Nephron (organoid): ENCODE measurements around the gene HOXA4.
A peak's percentile ranks its signal among the peaks of the same experiment; 100 is the strongest.

ENCODE experiments used
- H3K27ac Mint-ChIP-seq, 3 experiments: 2 replicates each; pipeline ENCODE4 v1.8.0; 2020; ENCODE audit warnings: mixed read lengths in 3 of 3, mild to moderate bottlenecking in 2 of 3, moderate library complexity in 1 of 3
- H3K27me3 Mint-ChIP-seq: 2 replicates; pipeline ENCODE4 v1.8.0; 2021; ENCODE audit warnings: low read depth, mild to moderate bottlenecking, moderate library complexity, mixed read lengths
- H3K36me3 Mint-ChIP-seq: 2 replicates; pipeline ENCODE4 v1.8.0; 2020; ENCODE audit warnings: low read depth, mixed read lengths
- H3K4me1 Mint-ChIP-seq: 2 replicates; pipeline ENCODE4 v1.8.0; 2020; ENCODE audit warnings: mixed read lengths
- H3K4me3 Mint-ChIP-seq, 3 experiments: 2 replicates each; pipeline ENCODE4 v1.8.0; 2020; ENCODE audit warnings: mild to moderate bottlenecking in 3 of 3, mixed read lengths in 3 of 3, moderate library complexity in 2 of 3
- H3K9me3 Mint-ChIP-seq: 2 replicates; pipeline ENCODE4 v1.8.0; 2020; ENCODE audit warnings: mixed read lengths
- CTCF ChIP-seq, 3 experiments: fragments of 200-600 bp; sonication (generic); IDR thresholded peaks; one replicate each; pipeline ENCODE4 v1.5.0; 2021; ENCODE audit warnings: antibody characterized with exemption in 3 of 3; ENCODE audit not compliant: unreplicated experiment in 3 of 3

Gene HOXA4

DNA sequence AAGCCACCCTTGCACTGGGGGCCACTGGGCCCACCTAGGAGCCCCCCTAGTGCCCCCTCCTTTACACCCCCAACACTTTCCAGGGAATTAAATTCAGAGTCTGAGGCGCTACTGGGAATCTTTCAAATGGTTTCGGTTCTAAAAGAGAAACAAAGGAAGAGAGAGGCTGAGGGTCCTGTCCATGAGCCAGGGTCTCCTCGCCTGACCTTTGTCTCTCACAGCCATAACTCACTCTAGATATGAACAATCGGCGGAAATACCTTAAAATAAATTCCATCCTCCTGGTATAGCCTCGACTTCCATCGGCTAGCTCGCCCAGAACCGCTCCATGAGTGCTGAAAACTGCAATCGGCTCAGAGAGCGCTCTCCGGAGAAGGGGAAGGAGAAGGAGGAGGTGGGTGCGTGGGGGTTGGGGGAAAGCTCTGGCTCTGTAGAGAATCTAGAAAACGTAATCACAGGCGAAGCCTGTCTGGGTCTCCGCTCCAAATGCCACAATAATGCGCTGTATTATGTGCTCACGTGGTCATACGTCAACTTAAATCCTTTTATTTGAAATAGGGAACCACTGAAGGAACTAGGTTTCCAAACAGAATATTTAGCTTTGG is 12.6 kb downstream of the HOXA4 start:
- TF ChIP-seq CTCF (IDR thresholded peaks at IDR 0.05; ENCODE audit: unreplicated experiment in 3 of 3), result no peak
- no peaks in the 10 kb centered on the region for H3K9me3 Mint-ChIP-seq
- H3K27ac Mint-ChIP-seq, result peak overlapping the region; percentile 98 to 100 (median 99)
- peaks cover 11% of the 10 kb centered on the region for H3K27me3 Mint-ChIP-seq
- peaks cover 71% of the 10 kb centered on the region for H3K36me3 Mint-ChIP-seq
- peaks cover 72% of the 10 kb centered on the region for H3K4me1 Mint-ChIP-seq
- peak overlapping the region; percentile 90 to 93 (median 91) for H3K4me3 Mint-ChIP-seq

DNA sequence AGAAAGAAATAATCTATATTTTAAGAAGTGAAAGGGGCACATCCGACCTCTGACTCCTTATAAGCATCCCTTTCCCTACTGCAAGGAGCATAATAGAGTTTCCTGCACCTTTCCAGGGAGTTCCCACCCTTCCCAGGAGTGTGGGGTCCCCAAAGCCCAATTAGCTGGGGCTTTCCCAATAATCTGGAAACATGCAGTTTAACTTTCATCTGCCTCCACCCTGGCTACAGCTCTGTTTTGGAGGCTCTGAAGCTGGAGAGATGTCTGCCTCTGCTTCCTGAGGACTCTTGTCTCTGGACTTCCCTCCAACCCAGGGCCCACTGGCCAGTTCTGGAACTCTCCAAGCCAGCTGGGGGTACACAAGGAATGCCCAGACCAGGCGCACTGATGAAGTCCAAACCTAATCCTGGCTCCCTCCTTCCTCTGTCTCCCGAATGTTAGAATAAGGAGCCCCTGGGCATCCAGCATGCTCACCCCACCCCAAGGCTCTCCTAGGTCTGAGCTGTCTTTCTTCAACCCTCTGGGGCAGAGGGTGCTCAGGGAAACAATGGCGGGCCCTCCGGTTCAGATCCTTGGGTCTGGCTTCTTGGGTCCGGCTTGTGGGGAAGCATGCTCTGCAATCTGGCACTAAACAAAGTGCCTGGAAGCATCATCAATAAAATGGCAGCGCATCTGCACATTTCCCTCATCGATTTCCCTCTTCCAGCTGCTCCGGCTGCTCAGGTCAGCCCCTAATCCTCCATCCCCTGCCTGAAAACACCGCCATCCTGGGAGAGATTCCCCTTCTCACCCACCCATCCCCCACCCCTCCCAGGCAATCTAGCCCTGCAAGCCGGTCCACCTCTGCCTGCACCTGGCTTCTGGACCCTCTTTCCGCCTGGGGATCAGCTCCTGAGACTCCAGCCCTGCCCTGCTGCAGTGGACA is 13.3 kb downstream of the HOXA4 start:
- H3K9me3 Mint-ChIP-seq, result no peaks in the 10 kb centered on the region
- peak overlapping the region; percentile 98 to 100 (median 99) for H3K27ac Mint-ChIP-seq
- peaks cover 11% of the 10 kb centered on the region for H3K27me3 Mint-ChIP-seq
- no peak for TF ChIP-seq CTCF (IDR thresholded peaks at IDR 0.05; ENCODE audit: unreplicated experiment in 3 of 3)
- peak overlapping the region; percentile 90 to 93 (median 91) for H3K4me3 Mint-ChIP-seq
- H3K36me3 Mint-ChIP-seq, result peaks cover 64% of the 10 kb centered on the region
- H3K4me1 Mint-ChIP-seq, result peaks cover 67% of the 10 kb centered on the region

- Mint-ChIP-seq H3K9me3 (no peaks in the 10 kb centered on the region), H3K4me1 (peaks cover 67% of the 10 kb centered on the region), H3K4me3 (peak overlapping the region; percentile 90 to 93 (median 91)), H3K27ac (peak overlapping the region; percentile 98 to 100 (median 99)), H3K36me3 (peaks cover 61% of the 10 kb centered on the region), H3K27me3 (peaks cover 11% of the 10 kb centered on the region)
- no peak for TF ChIP-seq CTCF (IDR thresholded peaks at IDR 0.05; ENCODE audit: unreplicated experiment in 3 of 3)
Measured at GRCh38 chr7:27116031-27116961, 14.3 kb downstream of the HOXA4 start.

- Mint-ChIP-seq H3K9me3 (no peaks in the 10 kb centered on the region), H3K27me3 (peaks cover 11% of the 10 kb centered on the region), H3K36me3 (peaks cover 57% of the 10 kb centered on the region), H3K4me3 (peak overlapping the region; percentile 90 to 93 (median 91)), H3K4me1 (peaks cover 67% of the 10 kb centered on the region), H3K27ac (peak overlapping the region; percentile 98 to 100 (median 99))
- no peak for TF ChIP-seq CTCF (IDR thresholded peaks at IDR 0.05; ENCODE audit: unreplicated experiment in 3 of 3)
Measured at GRCh38 chr7:27115221-27116026, 15.1 kb downstream of the HOXA4 start.

DNA sequence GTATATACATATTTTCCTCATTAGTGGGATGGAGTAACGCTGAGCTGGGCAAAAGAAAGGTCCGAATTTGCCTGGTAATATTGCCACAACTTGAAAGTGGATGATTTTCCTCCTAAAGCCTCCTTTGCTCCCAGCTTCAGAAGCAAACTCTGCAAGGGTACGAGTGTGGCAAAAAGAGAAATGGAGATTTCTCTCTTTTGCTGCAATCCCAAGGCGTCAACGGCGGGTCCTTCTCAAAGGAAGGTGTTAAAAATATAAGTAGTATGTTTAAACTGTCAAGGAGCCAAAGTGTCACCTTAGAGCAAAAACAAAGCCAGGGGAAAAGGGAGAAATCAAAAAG is 15.7 kb downstream of the HOXA4 start:
- TF ChIP-seq CTCF (IDR thresholded peaks at IDR 0.05; ENCODE audit: unreplicated experiment in 3 of 3), result no peak
- peak overlapping the region; percentile 98 to 100 (median 99) for H3K27ac Mint-ChIP-seq
- peaks cover 13% of the 10 kb centered on the region for H3K27me3 Mint-ChIP-seq
- H3K4me1 Mint-ChIP-seq, result peaks cover 65% of the 10 kb centered on the region
- H3K36me3 Mint-ChIP-seq, result peaks cover 55% of the 10 kb centered on the region
- peak overlapping the region; percentile 90 to 93 (median 91) for H3K4me3 Mint-ChIP-seq
- H3K9me3 Mint-ChIP-seq, result no peaks in the 10 kb centered on the region
